ENCODE data around the gene TNS4.

DNA sequence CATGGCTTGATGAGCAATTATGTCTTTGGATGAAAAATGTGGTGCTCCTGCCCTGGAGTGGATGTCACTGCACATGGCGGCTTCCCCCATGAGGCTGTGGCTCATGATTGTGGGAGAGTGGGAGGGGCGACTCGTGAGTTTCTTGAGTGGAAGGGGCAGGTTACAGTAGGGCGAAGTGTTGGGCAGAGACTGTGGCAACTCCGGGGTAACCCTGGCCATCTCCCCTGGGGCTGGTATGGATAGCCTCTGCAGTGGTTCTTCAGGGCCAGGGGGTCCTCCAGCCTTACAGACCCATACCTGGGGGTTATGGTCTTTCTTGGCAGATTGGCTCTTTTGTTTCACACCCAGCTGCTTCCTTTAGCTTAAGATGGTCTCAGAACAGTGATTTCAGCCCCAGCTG, 1.3 kb upstream of the TNS4 start:
- TF ChIP-seq, protein P1, sequence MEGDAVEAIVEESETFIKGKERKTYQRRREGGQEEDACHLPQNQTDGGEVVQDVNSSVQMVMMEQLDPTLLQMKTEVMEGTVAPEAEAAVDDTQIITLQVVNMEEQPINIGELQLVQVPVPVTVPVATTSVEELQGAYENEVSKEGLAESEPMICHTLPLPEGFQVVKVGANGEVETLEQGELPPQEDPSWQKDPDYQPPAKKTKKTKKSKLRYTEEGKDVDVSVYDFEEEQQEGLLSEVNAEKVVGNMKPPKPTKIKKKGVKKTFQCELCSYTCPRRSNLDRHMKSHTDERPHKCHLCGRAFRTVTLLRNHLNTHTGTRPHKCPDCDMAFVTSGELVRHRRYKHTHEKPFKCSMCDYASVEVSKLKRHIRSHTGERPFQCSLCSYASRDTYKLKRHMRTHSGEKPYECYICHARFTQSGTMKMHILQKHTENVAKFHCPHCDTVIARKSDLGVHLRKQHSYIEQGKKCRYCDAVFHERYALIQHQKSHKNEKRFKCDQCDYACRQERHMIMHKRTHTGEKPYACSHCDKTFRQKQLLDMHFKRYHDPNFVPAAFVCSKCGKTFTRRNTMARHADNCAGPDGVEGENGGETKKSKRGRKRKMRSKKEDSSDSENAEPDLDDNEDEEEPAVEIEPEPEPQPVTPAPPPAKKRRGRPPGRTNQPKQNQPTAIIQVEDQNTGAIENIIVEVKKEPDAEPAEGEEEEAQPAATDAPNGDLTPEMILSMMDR (IDR thresholded peaks at IDR 0.05; ENCODE audit: low read length): no peak
- no peak for TF ChIP-seq EZH2 (optimal IDR thresholded peaks at IDR 0.05; ENCODE audit: low read depth, low read length)
